C4-2B (cell line): ENCODE data around the gene FOXP1.

ENCODE experiments used
- H3K27ac ChIP-seq: fragments of 450-650 bp; 2 replicates; pipeline ENCODE4 v1.5.1; 2017
- ZFX ChIP-seq: fragments of 450-650 bp; IDR thresholded peaks from 2 replicates; pipeline ENCODE4 v1.6.1; 2017
- TF ChIP-seq, protein P1 (sequence below): fragments of 450-650 bp; conservative IDR thresholded peaks from 2 replicates; pipeline ENCODE4 v1.5.1; 2017; ENCODE audit warnings: mild to moderate bottlenecking

The FOXP1 gene

GRCh38 chr3:71056327-71056726, 527.2 kb downstream of the FOXP1 start:
- no peak overlapping the region for H3K27ac ChIP-seq
- TF ChIP-seq, protein P1, sequence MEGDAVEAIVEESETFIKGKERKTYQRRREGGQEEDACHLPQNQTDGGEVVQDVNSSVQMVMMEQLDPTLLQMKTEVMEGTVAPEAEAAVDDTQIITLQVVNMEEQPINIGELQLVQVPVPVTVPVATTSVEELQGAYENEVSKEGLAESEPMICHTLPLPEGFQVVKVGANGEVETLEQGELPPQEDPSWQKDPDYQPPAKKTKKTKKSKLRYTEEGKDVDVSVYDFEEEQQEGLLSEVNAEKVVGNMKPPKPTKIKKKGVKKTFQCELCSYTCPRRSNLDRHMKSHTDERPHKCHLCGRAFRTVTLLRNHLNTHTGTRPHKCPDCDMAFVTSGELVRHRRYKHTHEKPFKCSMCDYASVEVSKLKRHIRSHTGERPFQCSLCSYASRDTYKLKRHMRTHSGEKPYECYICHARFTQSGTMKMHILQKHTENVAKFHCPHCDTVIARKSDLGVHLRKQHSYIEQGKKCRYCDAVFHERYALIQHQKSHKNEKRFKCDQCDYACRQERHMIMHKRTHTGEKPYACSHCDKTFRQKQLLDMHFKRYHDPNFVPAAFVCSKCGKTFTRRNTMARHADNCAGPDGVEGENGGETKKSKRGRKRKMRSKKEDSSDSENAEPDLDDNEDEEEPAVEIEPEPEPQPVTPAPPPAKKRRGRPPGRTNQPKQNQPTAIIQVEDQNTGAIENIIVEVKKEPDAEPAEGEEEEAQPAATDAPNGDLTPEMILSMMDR: no peak
- no peak for TF ChIP-seq ZFX

- TF ChIP-seq, protein P1: no peak
- no peak for TF ChIP-seq ZFX
- H3K27ac ChIP-seq: no peak overlapping the region
Measured at GRCh38 chr3:71055257-71056001, 528.1 kb downstream of the FOXP1 start.

DNA sequence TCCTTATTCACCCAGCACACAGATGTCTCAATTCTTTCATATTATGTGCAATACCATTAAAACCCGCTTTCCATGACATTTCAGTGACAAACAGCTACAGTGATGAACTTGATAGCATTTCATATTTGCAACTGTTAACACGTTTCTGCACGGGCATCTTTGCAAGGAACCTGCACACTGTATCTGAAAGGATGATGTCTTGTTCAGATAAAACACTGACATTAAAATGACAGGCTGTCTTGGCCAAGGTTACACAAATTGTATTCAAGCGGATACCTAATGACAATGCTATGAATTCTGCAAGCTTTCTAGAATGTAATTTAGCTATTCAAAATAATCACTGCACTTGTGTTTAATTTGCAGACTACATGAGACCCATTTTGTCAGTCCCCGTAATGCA, 529.2 kb downstream of the FOXP1 start:
- H3K27ac ChIP-seq: no peak overlapping the region
- TF ChIP-seq ZFX: no peak
- TF ChIP-seq, protein P1: no peak

- TF ChIP-seq, protein P1: no peak
- TF ChIP-seq ZFX: no peak
- H3K27ac ChIP-seq: no peak overlapping the region
Measured at GRCh38 chr3:71053495-71053894, 530.0 kb downstream of the FOXP1 start.

DNA sequence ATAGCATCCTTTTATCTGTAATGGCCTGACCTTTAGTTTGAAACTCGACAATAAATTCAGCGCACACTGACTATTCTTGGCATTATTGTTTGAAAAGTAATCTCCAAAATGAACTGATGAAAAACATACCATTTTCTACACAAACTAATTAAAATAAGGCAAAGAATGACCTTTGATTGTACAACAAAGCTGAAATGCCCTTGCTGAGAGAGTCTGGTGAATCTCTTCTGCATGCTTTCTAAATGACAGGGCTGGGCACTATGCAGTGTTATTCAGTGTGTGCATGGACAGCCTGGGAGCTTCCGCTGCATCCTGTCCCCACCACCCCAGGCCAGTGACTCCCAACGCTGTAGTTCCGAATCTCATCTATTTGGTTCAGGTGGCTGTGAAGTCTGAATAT, 530.8 kb downstream of the FOXP1 start:
- H3K27ac ChIP-seq: no peak overlapping the region

GRCh38 chr3:71051893-71052687, 531.4 kb downstream of the FOXP1 start:
- no peak overlapping the region; the same call in 1 of the 2 replicates for H3K27ac ChIP-seq

More for the DNA sequence above, 530.8 kb downstream of the FOXP1 start:
- TF ChIP-seq, protein P1: no peak
- no peak for TF ChIP-seq ZFX

More at GRCh38 chr3:71051893-71052687, 531.4 kb downstream of the FOXP1 start:
- TF ChIP-seq, protein P1: no peak
- TF ChIP-seq ZFX: no peak
